Loucy (cell line): ENCODE measurements around the gene RAD51B.

Experiments
- H2AFZ ChIP-seq: fragments of 200-600 bp; sonication (generic); 2 replicates; pipeline ENCODE4 v1.6.0; 2016; ENCODE audit warnings: antibody characterized with exemption, mild to moderate bottlenecking, low read length, moderate library complexity
- H3F3A ChIP-seq: fragments of 200-600 bp; 2 replicates; pipeline ENCODE4 v1.6.0; 2016; ENCODE audit warnings: antibody characterized with exemption, low read depth, mild to moderate bottlenecking
- H3K27me3 ChIP-seq: fragments of 200-600 bp; sonication (generic); 2 replicates; pipeline ENCODE4 v1.6.1; 2014; ENCODE audit warnings: low read length, mild to moderate bottlenecking; ENCODE audit not compliant: insufficient read depth, poor library complexity, severe bottlenecking
- H3K36me3 ChIP-seq: fragments of 200-600 bp; sonication (generic); 2 replicates; pipeline ENCODE4 v1.6.1; 2016; ENCODE audit warnings: low read length; ENCODE audit not compliant: insufficient read depth
- H3K4me1 ChIP-seq: fragments of 200-600 bp; sonication (generic); 2 replicates; pipeline ENCODE4 v1.5.1; 2014; ENCODE audit warnings: low read length, mild to moderate bottlenecking; ENCODE audit not compliant: insufficient read depth, poor library complexity, severe bottlenecking
- H3K4me2 ChIP-seq: fragments of 200-600 bp; sonication (generic); 2 replicates; pipeline ENCODE4 v1.6.0; 2014; ENCODE audit warnings: antibody characterized with exemption, low read length, low read depth, mild to moderate bottlenecking; ENCODE audit not compliant: poor library complexity, severe bottlenecking
- H3K4me3 ChIP-seq: fragments of 200-600 bp; sonication (generic); 2 replicates; pipeline ENCODE4 v1.5.1; 2014; ENCODE audit warnings: low read length, mild to moderate bottlenecking, mixed read lengths; ENCODE audit not compliant: poor library complexity, severe bottlenecking
- H3K79me2 ChIP-seq: fragments of 200-600 bp; sonication (generic); 2 replicates; pipeline ENCODE4 v1.6.1; 2014; ENCODE audit warnings: low read length; ENCODE audit not compliant: insufficient read depth
- H3K9ac ChIP-seq: fragments of 200-600 bp; sonication (generic); 2 replicates; pipeline ENCODE4 v1.6.0; 2014; ENCODE audit warnings: mild to moderate bottlenecking, low read depth, low read length, moderate library complexity; ENCODE audit not compliant: poor library complexity, severe bottlenecking
- H3K9me2 ChIP-seq: fragments of 200-600 bp; sonication (generic); replicated peaks from 2 replicates; pipeline ENCODE4 v1.6.1; 2016; ENCODE audit warnings: low read depth, low read length, mixed read lengths
- H3K9me3 ChIP-seq: fragments of 200-600 bp; sonication (generic); 2 replicates; pipeline ENCODE4 v1.6.1; 2014; ENCODE audit warnings: mild to moderate bottlenecking, antibody characterized with exemption, low read length, low read depth; ENCODE audit not compliant: insufficient read depth
- H4K20me1 ChIP-seq: fragments of 200-600 bp; sonication (generic); 2 replicates; pipeline ENCODE4 v1.6.0; 2014; ENCODE audit warnings: antibody characterized with exemption, low read length, mild to moderate bottlenecking; ENCODE audit not compliant: insufficient read depth, poor library complexity, severe bottlenecking
- CTCF ChIP-seq: fragments of 200-600 bp; sonication (generic); conservative IDR thresholded peaks from 2 replicates; pipeline ENCODE4 v1.5.1; 2014; ENCODE audit warnings: mild to moderate bottlenecking, antibody characterized with exemption, low read length
- EZH2phosphoT487 ChIP-seq: fragments of 200-600 bp; IDR thresholded peaks from 2 replicates; pipeline ENCODE4 v1.6.1; 2018; ENCODE audit warnings: antibody characterized with exemption, mild to moderate bottlenecking, moderate library complexity, borderline replicate concordance

Gene RAD51B

GRCh38 chr14:68729556-68729955, 910.0 kb downstream of the RAD51B start:
- no peak for TF ChIP-seq EZH2phosphoT487
- TF ChIP-seq CTCF = no peak
- Histone ChIP-seq H3K9me2 (no peaks in the 10 kb centered on the region), H4K20me1 (no peaks in the 10 kb centered on the region)

GRCh38 chr14:68730348-68730747, 910.8 kb downstream of the RAD51B start:
- Histone ChIP-seq H3K9ac (no peak overlapping the region), H3K36me3 (no peaks in the 10 kb centered on the region), H3K9me3 (no peaks in the 10 kb centered on the region), H2AFZ (no peak overlapping the region), H3K4me2 (peak overlapping the region; percentile 19), H3K9me2 (no peaks in the 10 kb centered on the region), H3K4me3 (no peak overlapping the region), H3K27me3 (no peaks in the 10 kb centered on the region), H3K4me1 (peaks cover 64% of the 10 kb centered on the region), H3F3A (peaks cover 10% of the 10 kb centered on the region; the same call in 1 of the 2 replicates), H3K79me2 (no peaks in the 10 kb centered on the region), H4K20me1 (no peaks in the 10 kb centered on the region)
- TF ChIP-seq EZH2phosphoT487 = no peak
- no peak for TF ChIP-seq CTCF

More at GRCh38 chr14:68729556-68729955, 910.0 kb downstream of the RAD51B start:
- Histone ChIP-seq H3K79me2 (no peaks in the 10 kb centered on the region), H3K4me3 (no peak overlapping the region), H3K36me3 (no peaks in the 10 kb centered on the region), H3F3A (peaks cover 4% of the 10 kb centered on the region; the same call in 1 of the 2 replicates), H3K4me2 (peak overlapping the region; percentile 14), H3K9me3 (no peaks in the 10 kb centered on the region), H3K9ac (no peak overlapping the region), H2AFZ (no peak overlapping the region), H3K4me1 (peaks cover 57% of the 10 kb centered on the region), H3K27me3 (no peaks in the 10 kb centered on the region)

- Histone ChIP-seq H3K4me2 (peak overlapping the region; percentile 19), H3K4me1 (peaks cover 68% of the 10 kb centered on the region), H3K9me3 (no peaks in the 10 kb centered on the region), H4K20me1 (no peaks in the 10 kb centered on the region), H3F3A (peaks cover 10% of the 10 kb centered on the region; the same call in 1 of the 2 replicates), H3K27me3 (no peaks in the 10 kb centered on the region), H3K79me2 (no peaks in the 10 kb centered on the region), H3K4me3 (no peak overlapping the region), H3K9me2 (no peaks in the 10 kb centered on the region), H3K36me3 (no peaks in the 10 kb centered on the region), H3K9ac (no peak overlapping the region), H2AFZ (no peak overlapping the region)
- TF ChIP-seq CTCF (no peak), EZH2phosphoT487 (no peak)
Measured at GRCh38 chr14:68730811-68731425, 911.3 kb downstream of the RAD51B start.
